Measurements from ENCODE around the gene ADRA1B. TPM values are rescaled to one million over a fixed set of nuclear protein-coding genes. Genes with fewer than 3 reads are reported as not detected.

ADRA1B gene
- total RNA-seq, 1 experiment from 2014 or later, result 0.29 TPM

DNA sequence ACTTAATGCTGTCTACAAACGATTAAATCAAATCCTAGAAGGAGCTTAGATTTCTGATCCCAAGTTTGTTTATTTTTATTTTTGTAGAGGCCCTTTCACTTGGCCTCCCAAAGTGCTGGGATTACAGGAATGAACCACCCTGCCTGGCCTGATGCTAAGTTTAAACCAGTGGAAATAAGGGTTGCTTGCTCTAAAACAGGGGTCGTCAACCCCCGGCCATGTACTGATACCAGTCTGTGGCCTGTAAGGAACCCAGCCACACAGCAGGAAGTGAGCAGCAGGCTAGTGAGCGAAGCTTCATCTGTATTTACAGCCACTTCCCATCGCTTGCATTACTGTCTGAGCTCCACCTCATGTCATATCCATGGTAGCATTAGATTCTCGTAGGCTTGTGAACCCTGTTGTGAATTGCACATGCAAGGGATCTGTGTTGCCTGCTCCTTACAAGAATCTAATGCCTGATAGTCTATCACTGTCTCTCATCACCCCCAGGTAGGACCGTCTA, 104.0 kb downstream of the ADRA1B start:
- ChIA-PET CTCF (interaction anchor here (0.6 kb wide), 1 partner anchor 99 kb away, joined by 3 read pairs; the partner anchor contains the start of gene PWWP2A), POLR2A (ENCODE audit: unreplicated experiment) (no interaction called here)
- no peak overlapping the region for H3K9ac ChIP-seq (ENCODE audit: low read length)
- H3K27ac ChIP-seq (ENCODE audit: low read length), result no peak overlapping the region
- H3K4me1 ChIP-seq (ENCODE audit: insufficient read depth, low read length), result no peaks in the 10 kb centered on the region
- H3K4me3 ChIP-seq (ENCODE audit: low read length), result no peak overlapping the region
- H2AFZ ChIP-seq (ENCODE audit: low read length), result no peak overlapping the region
- DNase-seq (no peak), ATAC-seq (no peak)
- H3K9me2 ChIP-seq (replicated peaks; ENCODE audit: low read length), result no peaks in the 10 kb centered on the region
- intact Hi-C loops (cut with micrococcal nuclease), result loop anchor here (5.0 kb wide), 4 partner anchors 62 to 227 kb away; partner anchors contain the start of gene PWWP2A
- no peaks in the 10 kb centered on the region for H3K27me3 ChIP-seq (ENCODE audit: low read length)
- no TSS peak for BruUV-seq (replicated peaks)
- H3K36me3 ChIP-seq (ENCODE audit: low read depth, low read length), result peaks cover 17% of the 10 kb centered on the region
- 0 out of 2 replicates have a peak, but pooled peaks cover 5% of the 10 kb centered on the region for H4K20me1 ChIP-seq (ENCODE audit: low read length)
- H3K79me2 ChIP-seq (ENCODE audit: low read length), result peaks cover 28% of the 10 kb centered on the region
- H3K4me2 ChIP-seq (ENCODE audit: low read length), result no peak overlapping the region
- H3K9me3 ChIP-seq (ENCODE audit: low read length), result no peaks in the 10 kb centered on the region
- no peak for TF ChIP-seq EZH2phosphoT487 (IDR thresholded peaks at IDR 0.05; ENCODE audit: borderline replicate concordance, low read length)
- TF ChIP-seq CTCF (conservative IDR thresholded peaks at IDR 0.05; ENCODE audit: low read depth, low read length), result no peak
- TF ChIP-seq EZH2 (IDR thresholded peaks at IDR 0.05; ENCODE audit: low read length, unreplicated experiment), result no peak
- H3F3A ChIP-seq (ENCODE audit: low read length, unreplicated experiment), result peaks cover 3% of the 10 kb centered on the region

DNA sequence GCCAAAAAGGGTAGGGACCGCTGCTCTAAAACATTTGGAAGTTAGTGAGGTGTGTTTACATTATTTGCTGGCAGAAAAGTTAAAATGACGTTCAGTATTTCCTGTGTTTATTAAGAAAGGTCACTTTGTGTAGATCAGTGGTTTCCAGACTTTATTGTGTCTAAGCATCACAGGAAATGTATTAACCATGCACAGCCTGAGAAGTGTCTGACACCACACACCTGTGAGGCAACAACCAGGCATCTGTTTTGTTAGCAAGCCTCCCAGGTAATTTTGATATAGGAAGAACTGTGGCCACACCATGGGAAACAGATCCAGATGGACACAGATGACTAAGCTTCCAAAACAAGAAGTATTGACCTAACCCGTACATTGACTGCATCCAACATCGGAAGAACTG, 104.7 kb downstream of the ADRA1B start:
- Histone ChIP-seq H2AFZ (ENCODE audit: low read length) (no peak overlapping the region), H3K9me2 (replicated peaks; ENCODE audit: low read length) (no peaks in the 10 kb centered on the region), H3K27ac (ENCODE audit: low read length) (no peak overlapping the region), H3K9me3 (ENCODE audit: low read length) (no peaks in the 10 kb centered on the region), H3K9ac (ENCODE audit: low read length) (no peak overlapping the region), H4K20me1 (ENCODE audit: low read length) (0 out of 2 replicates have a peak, but pooled peaks cover 5% of the 10 kb centered on the region), H3K79me2 (ENCODE audit: low read length) (peaks cover 27% of the 10 kb centered on the region), H3F3A (ENCODE audit: low read length, unreplicated experiment) (peaks cover 3% of the 10 kb centered on the region), H3K27me3 (ENCODE audit: low read length) (no peaks in the 10 kb centered on the region), H3K4me1 (ENCODE audit: insufficient read depth, low read length) (no peaks in the 10 kb centered on the region), H3K4me2 (ENCODE audit: low read length) (no peak overlapping the region), H3K36me3 (ENCODE audit: low read depth, low read length) (peaks cover 17% of the 10 kb centered on the region; the same call in 1 of the 2 replicates), H3K4me3 (ENCODE audit: low read length) (no peak overlapping the region)
- ATAC-seq (peak; percentile 48), DNase-seq (no peak)
- POLR2A ChIA-PET (ENCODE audit: unreplicated experiment), result interaction anchor here (0.7 kb wide), 1 partner anchor 91 kb away, joined by 4 read pairs; no protein-coding TSS in a partner anchor
- intact Hi-C loops (cut with micrococcal nuclease), result loop anchor here (1.0 to 5.0 kb wide), 5 partner anchors 61 to 370 kb away; partner anchors contain the start of gene PWWP2A
- CTCF ChIA-PET, result interaction anchor here (1.3 kb wide), 2 partner anchors 324 to 370 kb away, joined by 4 to 5 read pairs; no protein-coding TSS in a partner anchor
- no TSS peak for BruUV-seq (replicated peaks)
- TF ChIP-seq EZH2phosphoT487 (IDR thresholded peaks at IDR 0.05; ENCODE audit: borderline replicate concordance, low read length) (no peak), CTCF (conservative IDR thresholded peaks at IDR 0.05; ENCODE audit: low read depth, low read length) (no peak), EZH2 (IDR thresholded peaks at IDR 0.05; ENCODE audit: low read length, unreplicated experiment) (no peak)
